H9 (cell line): Measurements from ENCODE around the gene EPB41L2. TPM values are rescaled to one million over a fixed set of nuclear protein-coding genes. Genes with fewer than 3 reads are reported as not detected.

Source experiments
- DNase-seq: peaks from one replicate; pipeline ENCODE4 v3.0.0-alpha.2; 2017
- H2AFZ ChIP-seq: one replicate; pipeline ENCODE4 v1.6.1; 2013; ENCODE audit warnings: mild to moderate bottlenecking, low read length, control low read depth, moderate library complexity
- H2AK5ac ChIP-seq: 2 replicates; pipeline ENCODE4 v1.6.1; 2013; ENCODE audit warnings: low read length, control low read depth, mixed read lengths; ENCODE audit not compliant: insufficient read length
- H2BK120ac ChIP-seq: one replicate; pipeline ENCODE4 v1.6.1; 2013; ENCODE audit warnings: low read depth, mild to moderate bottlenecking, low read length, control low read depth, inconsistent platforms; ENCODE audit not compliant: poor library complexity, severe bottlenecking
- H2BK12ac ChIP-seq: 2 replicates; pipeline ENCODE4 v1.6.1; 2013; ENCODE audit warnings: low read length, control low read depth, mixed read lengths, low read depth; ENCODE audit not compliant: insufficient read length
- H2BK15ac ChIP-seq: 2 replicates; pipeline ENCODE4 v1.6.1; 2013; ENCODE audit warnings: low read depth, low read length, control low read depth
- H2BK20ac ChIP-seq: one replicate; pipeline ENCODE4 v1.6.1; 2013; ENCODE audit warnings: low read depth, mild to moderate bottlenecking, low read length, control low read depth, inconsistent platforms; ENCODE audit not compliant: poor library complexity, severe bottlenecking
- H2BK5ac ChIP-seq: 2 replicates; pipeline ENCODE4 v1.6.1; 2013; ENCODE audit warnings: low read length, control low read depth, mixed read lengths; ENCODE audit not compliant: insufficient read length
- H3K14ac ChIP-seq: 2 replicates; pipeline ENCODE4 v1.6.1; 2013; ENCODE audit warnings: low read length, control low read depth; ENCODE audit not compliant: insufficient read depth
- H3K18ac ChIP-seq: 2 replicates; pipeline ENCODE4 v1.6.1; 2013; ENCODE audit warnings: low read depth, mild to moderate bottlenecking, mixed read lengths, low read length, control low read depth; ENCODE audit not compliant: insufficient read length
- H3K23ac ChIP-seq: 2 replicates; pipeline ENCODE4 v1.6.1; 2013; ENCODE audit warnings: low read length, control low read depth, mixed read lengths, low read depth; ENCODE audit not compliant: insufficient read length
- H3K23me2 ChIP-seq: 2 replicates; pipeline ENCODE4 v1.6.1; 2013; ENCODE audit warnings: low read depth, mild to moderate bottlenecking, mixed read lengths, low read length, control low read depth; ENCODE audit not compliant: insufficient read length, poor library complexity, severe bottlenecking
- H3K27ac ChIP-seq: 2 replicates; pipeline ENCODE4 v1.5.1; 2013; ENCODE audit warnings: low read length, control low read depth, mixed read lengths, low read depth; ENCODE audit not compliant: insufficient read length
- H3K27me3 ChIP-seq: 2 replicates; pipeline ENCODE4 v1.6.1; 2013; ENCODE audit warnings: low read length, control low read depth, inconsistent platforms; ENCODE audit not compliant: insufficient read depth
- H3K4ac ChIP-seq: 2 replicates; pipeline ENCODE4 v1.6.1; 2013; ENCODE audit warnings: low read depth, mild to moderate bottlenecking, control low read depth, inconsistent platforms, low read length, moderate library complexity
- H3K4me1 ChIP-seq: 2 replicates; pipeline ENCODE4 v1.6.1; 2013; ENCODE audit warnings: low read length, control low read depth, inconsistent platforms; ENCODE audit not compliant: insufficient read depth
- H3K4me2 ChIP-seq: 2 replicates; pipeline ENCODE4 v1.6.1; 2013; ENCODE audit warnings: low read length, control low read depth, mixed read lengths; ENCODE audit not compliant: insufficient read length, insufficient read depth
- H3K56ac ChIP-seq: 2 replicates; pipeline ENCODE4 v1.6.1; 2013; ENCODE audit warnings: low read depth, mild to moderate bottlenecking, mixed read lengths, low read length, control low read depth; ENCODE audit not compliant: insufficient read length
- H3K79me1 ChIP-seq: 2 replicates; pipeline ENCODE4 v1.6.1; 2013; ENCODE audit warnings: low read depth, mild to moderate bottlenecking, moderate library complexity, low read length, control low read depth, inconsistent platforms; ENCODE audit not compliant: insufficient read depth, poor library complexity, severe bottlenecking
- H3K79me2 ChIP-seq: 2 replicates; pipeline ENCODE4 v1.6.1; 2013; ENCODE audit warnings: low read length, control low read depth, inconsistent platforms; ENCODE audit not compliant: insufficient read depth
- H3K9ac ChIP-seq: 2 replicates; pipeline ENCODE4 v1.6.1; 2013; ENCODE audit warnings: low read length, control low read depth, mixed read lengths; ENCODE audit not compliant: insufficient read length; ENCODE audit errors: extremely low read depth
- H3K9me3 ChIP-seq: one replicate; pipeline ENCODE4 v1.6.1; 2013; ENCODE audit warnings: low read depth, low read length, inconsistent platforms; ENCODE audit not compliant: control insufficient read depth
- H3T11ph ChIP-seq: one replicate; pipeline ENCODE4 v1.6.1; 2013; ENCODE audit warnings: mild to moderate bottlenecking, low read length, control low read depth, inconsistent platforms
- H4K20me1 ChIP-seq: one replicate; pipeline ENCODE4 v1.6.1; 2013; ENCODE audit not compliant: control insufficient read depth, insufficient read length, insufficient read depth
- H4K5ac ChIP-seq: 2 replicates; pipeline ENCODE4 v1.6.1; 2013; ENCODE audit warnings: low read depth, mild to moderate bottlenecking, mixed read lengths, low read length, control low read depth; ENCODE audit not compliant: insufficient read length
- H4K8ac ChIP-seq: replicated peaks from 2 replicates; pipeline ENCODE4 v1.6.1; 2013; ENCODE audit warnings: low read length, control low read depth, mixed read lengths, low read depth; ENCODE audit not compliant: insufficient read length
- H4K91ac ChIP-seq: 2 replicates; pipeline ENCODE4 v1.6.1; 2013; ENCODE audit warnings: low read depth, mild to moderate bottlenecking, moderate library complexity, mixed read lengths, low read length, control low read depth; ENCODE audit not compliant: insufficient read length
- H3K27ac Mint-ChIP-seq, 3 experiments: 2 replicates in 2 of 3; 3 replicates in 1 of 3; pipeline ENCODE4 v1.8.0; 2020 to 2021; ENCODE audit warnings: mixed read lengths in 3 of 3, mild to moderate bottlenecking in 1 of 3, moderate library complexity in 1 of 3
- H3K27me3 Mint-ChIP-seq: 2 replicates; pipeline ENCODE4 v1.8.0; 2021; ENCODE audit warnings: low read depth, mild to moderate bottlenecking, moderate library complexity, mixed read lengths
- H3K36me3 Mint-ChIP-seq, 3 experiments: 2 replicates in 2 of 3; 3 replicates in 1 of 3; pipeline ENCODE4 v1.8.0; 2020 to 2021; ENCODE audit warnings: low read depth in 3 of 3, mixed read lengths in 3 of 3; ENCODE audit not compliant: insufficient read depth in 1 of 3
- H3K4me1 Mint-ChIP-seq, 2 experiments: 2 replicates each; pipeline ENCODE4 v1.8.0; 2020; ENCODE audit warnings: mixed read lengths in 2 of 2
- H3K4me3 Mint-ChIP-seq, 2 experiments: 2 replicates in 1 of 2; 3 replicates in 1 of 2; pipeline ENCODE4 v1.8.0; 2020 to 2021; ENCODE audit warnings: mild to moderate bottlenecking in 2 of 2, mixed read lengths in 2 of 2, moderate library complexity in 1 of 2
- H3K9me3 Mint-ChIP-seq, 2 experiments: 2 replicates in 1 of 2; 3 replicates in 1 of 2; pipeline ENCODE4 v1.8.0; 2020; ENCODE audit warnings: mild to moderate bottlenecking in 2 of 2, mixed read lengths in 2 of 2, moderate library complexity in 1 of 2
- CTCF ChIP-seq: fragments of 200-600 bp; sonication (generic); conservative IDR thresholded peaks from 3 replicates; pipeline ENCODE4 v1.8.0; 2021; ENCODE audit warnings: antibody characterized with exemption, mild to moderate bottlenecking
- WGBS: extraction: QIAGEN DNeasy Blood & Tissue Kit; methylation state at CpG from one replicate; pipeline ENCODE4 v1.1.7; 2013; ENCODE audit warnings: missing lambda C conversion rate, low lambda C conversion rate, mixed read lengths; ENCODE audit not compliant: insufficient read length; ENCODE audit errors: extremely low coverage; 5-methylcytosine and 5-hydroxymethylcytosine counted together
- total RNA-seq: library from RNA; stranded (reverse); gene quantifications from 2 replicates; pipeline ENCODE4 v1.2.1, GENCODE V29; 2021

Gene EPB41L2
- total RNA-seq, 1 experiment from 2014 or later = 90.2 TPM

DNA sequence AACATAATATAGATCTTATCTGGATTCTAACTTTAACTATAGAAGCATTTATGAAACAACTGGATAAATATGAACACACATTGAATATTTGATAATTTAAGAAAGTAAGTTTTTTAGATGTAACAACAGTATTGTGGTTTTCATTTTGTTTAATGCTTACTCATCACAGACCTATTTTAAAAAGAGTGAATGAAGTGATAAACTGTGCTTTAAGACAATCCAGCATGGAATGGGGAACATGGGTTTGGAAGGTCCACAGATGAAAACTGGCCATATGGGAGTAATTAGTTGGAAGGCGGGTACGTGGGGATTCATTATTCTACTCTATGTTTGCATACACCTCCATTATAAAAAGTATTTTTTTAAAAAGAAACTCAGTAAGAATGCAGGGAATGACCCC lies 21.2 kb downstream of the EPB41L2 start:
- Histone ChIP-seq H3K14ac (no peak overlapping the region), H2BK15ac (no peak overlapping the region), H3K79me1 (no peaks in the 10 kb centered on the region), H3K4me2 (no peak overlapping the region), H4K8ac (no peak overlapping the region), H4K20me1 (no peaks in the 10 kb centered on the region), H2BK12ac (no peak overlapping the region), H3K23me2 (no peaks in the 10 kb centered on the region), H3K27ac (no peak overlapping the region), H2BK20ac (no peak overlapping the region), H2AFZ (no peak overlapping the region), H4K91ac (no peak overlapping the region), H3K4ac (no peak overlapping the region), H2AK5ac (no peak overlapping the region), H3K23ac (no peak overlapping the region), H4K5ac (no peak overlapping the region), H3K79me2 (no peaks in the 10 kb centered on the region; the same call in 1 of the 2 replicates), H3K18ac (no peak overlapping the region), H3K56ac (no peak overlapping the region), H3K9me3 (no peaks in the 10 kb centered on the region), H2BK120ac (no peak overlapping the region), H3K4me1 (no peaks in the 10 kb centered on the region), H3K27me3 (no peaks in the 10 kb centered on the region), H2BK5ac (no peak overlapping the region), H3T11ph (no peak overlapping the region), H3K9ac (no peak overlapping the region)
- H3K4me3 Mint-ChIP-seq = no peak overlapping the region
- no peak for DNase-seq
- H3K27ac Mint-ChIP-seq = no peak overlapping the region
- H3K36me3 Mint-ChIP-seq = no peaks in the 10 kb centered on the region
- peaks cover 4 to 5% of the 10 kb centered on the region in 2 experiments for H3K4me1 Mint-ChIP-seq
- H3K27me3 Mint-ChIP-seq = no peaks in the 10 kb centered on the region
- no peak for TF ChIP-seq CTCF
- no peaks in the 10 kb centered on the region for H3K9me3 Mint-ChIP-seq
- no CpG with 5 or more reads among the region's 2 CpGs for WGBS
